HG03280 (cell line): ENCODE data around the gene NEB.
"Not testable (repeated sequence)": the region's sequence is repeated elsewhere in the genome, so short reads cannot be mapped to it uniquely, and the experiment has no call there.

Experiments used
- ATAC-seq: cut with Tn5 transposase; IDR thresholded peaks from one replicate; pipeline ENCODE4 v1.9.1; 2021; ENCODE audit warnings: mild to moderate bottlenecking, moderate library complexity; ENCODE audit not compliant: unreplicated experiment

The NEB gene

DNA sequence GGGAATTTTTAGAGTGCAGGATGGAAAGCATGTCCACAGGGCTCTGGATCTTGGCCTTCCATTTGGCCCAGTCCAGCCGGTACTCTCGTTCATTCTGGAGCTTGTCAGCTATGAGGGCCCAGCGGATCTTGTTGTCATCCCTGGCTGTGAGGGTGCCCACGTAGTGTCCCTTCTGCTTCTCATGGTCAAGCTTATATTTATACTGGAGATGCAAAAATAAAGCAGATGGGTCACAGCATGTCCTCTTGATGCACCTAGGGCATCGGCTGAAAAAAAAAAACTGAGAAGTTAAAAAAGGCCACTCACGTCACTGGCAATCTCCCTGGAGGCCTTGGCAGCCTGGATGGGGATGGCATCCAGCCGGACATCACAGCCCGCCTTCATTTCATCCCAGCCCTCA, 164.1 kb downstream of the NEB start:
- ATAC-seq: no peak

GRCh38 chr2:151569167-151569566, 165.1 kb downstream of the NEB start:
- no peak for ATAC-seq

GRCh38 chr2:151568501-151568900, 165.8 kb downstream of the NEB start:
- no peak for ATAC-seq

GRCh38 chr2:151567006-151567405, 167.3 kb downstream of the NEB start:
- ATAC-seq: no peak

DNA sequence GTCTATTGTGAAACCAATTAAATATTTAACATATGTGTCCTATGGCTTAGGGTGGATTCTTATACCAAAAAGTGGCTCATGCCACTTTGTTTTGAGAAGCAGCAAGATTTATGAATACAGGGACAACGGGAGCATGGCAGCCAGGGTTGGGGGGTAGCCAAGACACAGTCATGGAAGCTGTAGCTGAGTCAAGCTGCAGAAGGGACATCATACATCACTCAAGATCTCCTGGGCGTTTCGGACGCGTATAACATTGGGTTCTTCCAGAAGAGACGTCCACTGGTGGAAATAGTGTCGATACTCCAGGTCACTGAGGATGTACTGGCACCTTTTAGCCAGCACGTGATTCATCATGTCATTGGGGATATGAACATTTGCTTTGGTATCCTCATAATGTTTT, 171.9 kb downstream of the NEB start:
- no peak for ATAC-seq

- ATAC-seq: no peak
Observed at GRCh38 chr2:151560289-151560688, 174.0 kb downstream of the NEB start.

DNA sequence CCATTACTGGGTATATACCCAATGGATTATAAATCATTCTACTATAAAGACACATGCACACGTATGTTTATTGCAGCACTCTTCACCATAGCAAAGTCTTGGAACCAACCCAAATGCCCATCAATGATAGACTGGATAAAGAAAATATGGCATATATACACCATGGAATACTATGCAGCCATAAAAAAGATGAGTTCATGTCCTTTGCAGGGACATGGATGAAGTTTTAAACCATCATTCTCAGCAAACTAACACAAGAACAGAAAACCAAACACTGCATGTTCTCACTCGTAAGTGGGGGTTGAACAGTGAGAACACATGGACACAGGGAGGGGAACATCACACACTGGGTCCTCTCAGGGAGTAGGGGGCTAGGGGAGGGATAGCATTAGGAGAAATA, 174.8 kb downstream of the NEB start:
- ATAC-seq: not testable (repeated sequence)

DNA sequence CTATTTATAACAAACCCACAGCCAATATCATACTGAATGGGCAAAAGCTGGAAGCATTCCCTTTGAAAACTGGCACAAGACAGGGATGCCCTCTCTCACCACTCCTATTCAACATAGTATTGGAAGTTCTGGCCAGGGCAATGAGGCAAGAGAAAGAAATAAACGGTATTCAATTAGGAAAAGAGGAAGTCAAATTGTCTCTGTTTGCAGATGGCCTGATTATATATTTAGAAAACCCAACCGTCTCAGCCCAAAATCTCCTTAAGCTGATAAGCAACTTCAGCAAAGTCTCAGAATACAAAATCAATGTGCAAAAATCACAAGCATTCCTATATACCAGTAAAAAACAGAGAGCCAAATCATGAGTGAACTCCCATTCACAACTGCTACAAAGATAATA, 176.4 kb downstream of the NEB start:
- not testable (repeated sequence) for ATAC-seq

- no peak for ATAC-seq
Observed at GRCh38 chr2:151556121-151556520, 178.2 kb downstream of the NEB start.

- ATAC-seq: no peak
Observed at GRCh38 chr2:151552287-151552686, 182.0 kb downstream of the NEB start.

- ATAC-seq: no peak
Observed at GRCh38 chr2:151551556-151551955, 182.7 kb downstream of the NEB start.

DNA sequence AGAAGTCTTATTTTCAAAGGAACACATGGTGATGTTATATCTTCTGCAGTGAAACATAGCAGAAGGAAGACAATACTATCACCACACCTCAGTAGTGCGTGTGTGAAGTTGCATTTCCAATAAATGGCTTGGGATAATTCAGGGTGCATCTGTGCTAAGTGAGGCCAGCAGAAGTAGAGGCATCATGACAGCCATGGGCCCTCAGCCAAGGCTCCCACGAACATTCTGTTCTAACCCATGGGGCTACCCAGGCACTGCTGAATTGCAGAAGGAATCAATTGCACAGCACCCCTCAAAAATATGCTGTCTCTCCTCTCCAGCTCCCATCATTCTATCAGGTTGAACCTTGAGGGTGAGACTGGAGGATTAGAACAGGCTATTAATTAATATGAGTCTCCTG, 185.1 kb downstream of the NEB start:
- no peak for ATAC-seq

DNA sequence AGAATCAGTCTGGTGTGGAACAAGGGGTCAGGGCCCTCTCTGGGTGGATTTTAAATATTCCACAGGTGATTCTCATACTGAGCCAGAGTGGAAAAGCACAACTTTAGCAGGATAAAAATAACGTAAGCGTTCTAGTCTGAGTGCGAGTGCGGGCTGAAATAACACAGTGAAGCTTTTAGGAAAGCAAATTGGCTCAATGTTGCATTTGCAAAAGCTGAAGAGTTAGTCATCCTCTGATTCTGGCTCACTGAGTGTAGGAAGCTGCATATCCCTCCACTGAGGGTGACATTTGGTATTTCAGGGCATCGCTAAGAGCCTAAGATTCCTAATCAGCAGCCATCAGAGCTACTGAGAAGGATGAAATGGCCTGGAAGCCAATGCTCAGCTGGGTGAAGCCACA, 189.8 kb downstream of the NEB start:
- ATAC-seq: no peak

DNA sequence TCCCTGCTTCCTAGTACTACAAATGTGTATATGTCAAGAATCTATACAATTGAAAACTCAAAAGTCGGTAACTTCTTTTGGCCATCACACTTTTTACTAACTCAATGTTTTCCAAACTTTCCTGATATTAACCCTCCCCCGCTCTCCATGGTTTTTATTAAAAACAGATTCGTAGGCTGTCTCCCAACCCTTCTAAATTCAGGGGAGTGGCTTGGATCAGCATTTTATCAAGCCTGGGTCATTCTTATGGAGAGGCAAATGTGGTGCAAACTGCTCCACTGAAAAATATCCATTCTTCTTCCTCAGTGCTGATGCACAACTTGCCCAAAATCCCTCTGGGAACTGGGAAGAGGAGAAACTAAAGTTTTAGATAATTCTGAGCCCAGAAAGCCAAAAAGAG, 190.4 kb downstream of the NEB start:
- ATAC-seq: no peak

DNA sequence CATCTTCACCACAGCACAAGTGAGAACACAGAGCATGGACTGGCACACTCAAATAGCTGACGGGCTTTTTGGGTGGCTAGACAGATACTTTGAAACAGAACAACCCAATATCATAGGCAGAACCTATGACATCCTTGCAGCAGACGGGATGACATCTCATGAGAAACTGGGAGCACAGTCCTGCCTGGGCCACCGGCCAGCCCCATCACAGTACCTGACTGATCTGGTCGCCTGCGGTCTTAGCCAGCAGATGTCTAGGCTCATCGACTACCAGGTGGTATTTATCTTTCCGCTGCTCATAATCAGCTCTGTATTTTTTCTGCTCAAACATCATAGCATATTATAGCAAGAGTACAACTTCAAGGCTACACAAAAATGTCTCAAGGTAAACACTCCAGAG, 200.3 kb downstream of the NEB start:
- no peak for ATAC-seq

DNA sequence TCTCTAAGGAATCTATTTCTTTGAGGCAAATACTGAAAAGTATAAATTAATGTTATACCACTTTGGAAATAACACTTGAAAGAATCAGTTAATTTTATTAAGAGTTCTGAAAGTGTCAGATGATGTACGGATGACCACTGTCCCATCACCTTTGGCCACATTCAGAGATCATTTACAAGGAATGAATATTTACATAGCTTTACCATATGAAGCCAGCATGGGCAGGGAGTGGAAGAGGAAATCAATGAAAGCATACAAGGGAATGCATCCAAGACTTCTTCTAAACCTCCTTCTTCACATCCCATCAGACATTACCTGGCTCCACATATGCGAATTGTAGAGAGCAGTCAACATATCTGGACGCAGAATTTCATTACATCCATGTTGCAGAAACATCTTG, 201.1 kb downstream of the NEB start:
- ATAC-seq: no peak

GRCh38 chr2:151526572-151527090, 207.6 kb downstream of the NEB start:
- ATAC-seq: no peak

GRCh38 chr2:151525821-151526373, 208.4 kb downstream of the NEB start:
- ATAC-seq: no peak

DNA sequence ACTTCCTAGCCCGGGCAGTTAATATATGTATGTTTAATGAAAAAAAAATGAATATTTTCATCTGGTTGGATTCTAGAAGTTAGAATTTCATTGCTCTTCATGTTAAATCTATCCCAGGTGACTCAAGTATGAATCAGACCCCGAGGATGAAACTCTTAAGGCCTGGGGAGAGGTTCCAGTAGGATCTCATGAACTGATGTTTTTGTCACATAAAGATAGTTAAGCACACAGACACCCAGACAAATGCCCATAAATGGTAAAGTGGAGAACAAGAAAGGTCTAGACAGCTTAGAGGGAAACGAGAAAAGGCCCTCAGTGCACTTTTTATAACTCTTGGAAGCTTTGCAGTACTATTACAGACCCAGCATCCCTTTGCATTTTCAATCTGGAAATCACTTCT, 210.4 kb downstream of the NEB start:
- no peak for ATAC-seq

DNA sequence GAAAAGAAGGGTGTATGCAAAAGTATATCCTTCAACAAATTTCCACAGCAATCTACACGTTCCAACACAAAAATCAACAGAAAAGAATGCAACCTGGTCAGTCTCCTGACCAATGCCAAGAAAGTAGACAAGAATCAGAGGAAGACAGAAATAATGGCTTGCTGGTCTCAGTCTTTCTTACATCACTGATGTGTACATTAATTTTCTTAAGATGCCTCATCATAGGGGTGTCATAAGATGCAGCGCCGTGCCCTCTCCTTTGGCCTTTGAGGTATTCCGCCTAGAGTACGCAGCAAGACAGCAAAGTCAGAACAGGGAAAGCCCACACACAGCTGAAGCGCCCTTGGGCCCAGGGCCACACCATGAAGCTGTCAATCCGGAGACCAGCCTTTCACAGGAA, 211.7 kb downstream of the NEB start:
- no peak for ATAC-seq

- ATAC-seq: no peak
Observed at GRCh38 chr2:151520976-151521375, 213.3 kb downstream of the NEB start.

- no peak for ATAC-seq
Observed at GRCh38 chr2:151518802-151519201, 215.5 kb downstream of the NEB start.

GRCh38 chr2:151508519-151508918, 225.8 kb downstream of the NEB start:
- ATAC-seq: no peak
